ENCODE results near the gene PDIA4. TPM values are rescaled to one million over a fixed set of nuclear protein-coding genes. Genes with fewer than 3 reads are reported as not detected.

Gene PDIA4
- total RNA-seq, 1 donor from 2014 or later, result 154 TPM

- Mint-ChIP-seq H3K27ac (ENCODE audit: unreplicated experiment) (no peak overlapping the region), H3K4me3 (peak overlapping the region; percentile 93), H3K36me3 (ENCODE audit: low read depth) (no peaks in the 10 kb centered on the region)
Observed at GRCh38 chr7:148964483-148965267, 63.6 kb downstream of the PDIA4 start.

GRCh38 chr7:148963583-148964482 is 64.5 kb downstream of the PDIA4 start:
- no peaks in the 10 kb centered on the region for H3K36me3 Mint-ChIP-seq (ENCODE audit: low read depth)
- H3K4me1 Mint-ChIP-seq, result peaks cover 27% of the 10 kb centered on the region
- no peaks in the 10 kb centered on the region for H3K27me3 Mint-ChIP-seq (ENCODE audit: low read depth)
- DNase-seq (ENCODE audit: low read depth, low spot score), result no peak
- H3K9me3 Mint-ChIP-seq, result no peaks in the 10 kb centered on the region
- TF ChIP-seq CTCF (conservative IDR thresholded peaks at IDR 0.05), result no peak
- no peak overlapping the region for H3K27ac Mint-ChIP-seq (ENCODE audit: unreplicated experiment)
- H3K4me3 Mint-ChIP-seq, result peak overlapping the region; percentile 93

More at GRCh38 chr7:148964483-148965267, 63.6 kb downstream of the PDIA4 start:
- TF ChIP-seq CTCF (conservative IDR thresholded peaks at IDR 0.05), result no peak
- Mint-ChIP-seq H3K27me3 (ENCODE audit: low read depth) (no peaks in the 10 kb centered on the region), H3K9me3 (no peaks in the 10 kb centered on the region), H3K4me1 (peaks cover 27% of the 10 kb centered on the region)
- no peak for DNase-seq (ENCODE audit: low read depth, low spot score)

- peak overlapping the region; percentile 97 for H3K27ac Mint-ChIP-seq (ENCODE audit: unreplicated experiment)
- no peaks in the 10 kb centered on the region for H3K27me3 Mint-ChIP-seq (ENCODE audit: low read depth)
- TF ChIP-seq CTCF (conservative IDR thresholded peaks at IDR 0.05), result peak; percentile 80
- no peaks in the 10 kb centered on the region for H3K9me3 Mint-ChIP-seq
- no peak for DNase-seq (ENCODE audit: low read depth, low spot score)
- peaks cover 27% of the 10 kb centered on the region for H3K4me1 Mint-ChIP-seq
- H3K36me3 Mint-ChIP-seq (ENCODE audit: low read depth), result no peaks in the 10 kb centered on the region
- peak overlapping the region; percentile 93 for H3K4me3 Mint-ChIP-seq
Observed at GRCh38 chr7:148962823-148963582, 65.3 kb downstream of the PDIA4 start.

GRCh38 chr7:148962440-148962822 is 65.9 kb downstream of the PDIA4 start:
- no peaks in the 10 kb centered on the region for H3K36me3 Mint-ChIP-seq (ENCODE audit: low read depth)
- peak overlapping the region; percentile 97 for H3K27ac Mint-ChIP-seq (ENCODE audit: unreplicated experiment)
- peaks cover 27% of the 10 kb centered on the region for H3K4me1 Mint-ChIP-seq
- H3K27me3 Mint-ChIP-seq (ENCODE audit: low read depth), result no peaks in the 10 kb centered on the region
- no peaks in the 10 kb centered on the region for H3K9me3 Mint-ChIP-seq
- peak overlapping the region; percentile 93 for H3K4me3 Mint-ChIP-seq
- DNase-seq (ENCODE audit: low read depth, low spot score), result no peak
- no peak for TF ChIP-seq CTCF (conservative IDR thresholded peaks at IDR 0.05)

- DNase-seq (ENCODE audit: low read depth, low spot score), result no peak
- Mint-ChIP-seq H3K36me3 (ENCODE audit: low read depth) (no peaks in the 10 kb centered on the region), H3K9me3 (no peaks in the 10 kb centered on the region), H3K4me1 (peaks cover 21% of the 10 kb centered on the region), H3K27ac (ENCODE audit: unreplicated experiment) (no peak overlapping the region), H3K27me3 (ENCODE audit: low read depth) (no peaks in the 10 kb centered on the region), H3K4me3 (peak overlapping the region; percentile 19)
- TF ChIP-seq CTCF (conservative IDR thresholded peaks at IDR 0.05), result no peak
Observed at GRCh38 chr7:148959726-148960125, 68.6 kb downstream of the PDIA4 start.

Measured in neural crest cell (in vitro differentiated cells).